GM18526 (cell line): ENCODE results near the gene NKG7.

ENCODE experiments used
- POLR2A ChIP-seq: IDR thresholded peaks from 3 replicates; pipeline ENCODE4 v1.6.1; 2011; ENCODE audit not compliant: insufficient read length; ENCODE audit errors: extremely low read depth

The NKG7 gene

DNA sequence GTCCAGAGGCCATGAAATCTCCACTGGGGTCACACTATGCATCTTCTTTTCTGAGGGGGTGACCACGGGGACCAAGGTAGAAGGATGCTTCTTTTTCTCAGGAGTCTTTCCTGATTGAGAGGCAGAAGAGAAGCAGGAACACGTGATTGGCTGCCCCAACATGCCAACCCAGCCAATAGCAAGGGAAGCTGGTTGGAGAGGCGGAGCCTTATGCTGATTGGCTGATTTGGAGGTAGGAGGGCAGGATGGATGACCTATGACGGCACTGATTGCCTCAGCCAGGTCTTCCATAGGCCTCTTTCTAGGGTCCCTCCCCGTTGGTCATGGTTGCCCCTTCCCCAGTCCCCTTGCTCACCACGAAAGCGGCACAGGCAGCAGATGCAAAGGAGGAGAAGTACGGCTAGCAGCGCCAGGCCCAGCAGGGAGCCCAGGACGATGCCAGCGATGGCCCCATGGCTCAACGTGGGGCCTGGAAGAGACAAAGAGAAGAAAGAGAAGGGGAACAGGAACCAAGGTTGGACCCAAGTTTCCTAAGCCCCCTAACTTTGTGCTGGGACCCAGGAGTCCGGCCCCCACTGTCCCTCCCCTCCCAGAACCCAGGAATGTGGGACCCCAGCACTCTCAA is 38.5 kb downstream of the NKG7 start:
- TF ChIP-seq POLR2A: no peak

DNA sequence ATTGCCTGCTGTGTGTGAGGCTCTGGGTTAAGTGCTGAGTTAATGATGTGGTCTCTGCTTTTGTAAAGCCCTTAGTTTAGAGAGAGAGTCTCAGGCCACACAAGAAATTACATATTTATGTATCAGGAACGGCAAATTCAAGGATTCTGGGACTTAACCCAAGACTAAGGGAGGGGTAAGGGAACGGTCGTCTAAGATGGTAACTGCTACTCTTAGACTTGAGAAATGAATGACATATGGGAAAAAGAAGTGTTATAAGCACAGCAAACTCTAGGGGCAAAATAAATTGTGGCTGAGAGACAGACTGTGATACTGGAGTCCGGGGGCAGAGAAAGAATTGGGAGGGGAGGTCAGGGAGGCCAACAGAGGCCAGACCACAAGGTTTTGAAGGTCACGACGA is 40.7 kb downstream of the NKG7 start:
- TF ChIP-seq POLR2A: no peak

DNA sequence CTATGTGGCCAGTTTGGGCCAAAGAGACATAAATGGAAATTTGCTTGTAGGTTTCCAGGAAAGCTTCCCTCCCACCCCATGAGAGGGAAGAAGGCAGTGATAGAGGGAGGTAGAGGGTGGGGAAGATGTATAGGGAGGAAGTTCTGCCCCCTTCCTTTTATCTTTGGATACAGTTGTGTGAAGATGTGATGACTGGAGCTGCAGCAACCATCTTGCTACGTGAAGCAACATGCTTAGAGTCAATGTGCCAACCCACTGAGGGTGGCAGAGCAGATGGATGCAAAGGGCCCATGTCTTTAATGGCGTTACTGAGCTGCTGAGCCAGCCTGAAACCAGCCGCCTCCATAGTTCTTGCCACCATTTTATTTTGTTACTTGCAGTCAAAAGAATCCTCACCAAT is 41.3 kb downstream of the NKG7 start:
- TF ChIP-seq POLR2A: no peak

DNA sequence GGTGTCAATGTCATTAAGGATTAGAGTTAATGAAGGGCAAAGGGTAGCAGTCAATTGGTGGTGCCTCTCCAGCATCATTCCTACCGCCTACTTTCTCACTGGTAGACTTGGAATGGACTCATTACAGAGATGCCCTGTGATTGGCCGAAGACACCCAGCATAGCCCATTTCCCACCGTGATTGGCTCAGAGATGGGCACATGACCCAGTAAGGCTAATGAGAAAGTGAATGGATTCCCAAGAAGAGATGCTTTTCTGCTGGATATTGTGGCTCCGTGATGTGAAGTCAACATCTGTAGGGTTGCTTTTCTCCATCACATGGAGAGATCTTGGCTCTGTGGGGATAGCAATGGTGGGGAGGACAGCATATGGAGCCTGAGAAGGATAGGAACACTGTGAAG is 42.1 kb downstream of the NKG7 start:
- no peak for TF ChIP-seq POLR2A

DNA sequence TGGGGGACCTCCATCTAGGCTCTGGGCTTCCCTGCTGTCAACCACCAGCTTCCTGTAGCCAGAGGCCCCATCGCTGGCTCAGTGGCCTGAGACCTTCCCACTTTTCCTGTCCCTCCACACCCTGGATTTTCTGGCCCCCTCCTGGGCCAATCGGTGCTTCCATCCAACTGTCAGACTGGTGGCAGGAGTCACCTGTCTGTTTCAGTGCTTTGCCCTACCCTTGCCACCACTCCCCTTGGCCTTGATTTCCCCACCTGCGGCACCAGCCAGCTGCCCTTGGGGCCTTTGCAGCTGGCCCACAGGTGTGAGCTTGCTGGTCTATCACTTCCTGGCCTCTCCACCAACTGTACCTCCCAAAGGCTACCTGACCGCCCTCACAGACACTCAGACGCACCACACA is 43.0 kb downstream of the NKG7 start:
- TF ChIP-seq POLR2A: no peak

DNA sequence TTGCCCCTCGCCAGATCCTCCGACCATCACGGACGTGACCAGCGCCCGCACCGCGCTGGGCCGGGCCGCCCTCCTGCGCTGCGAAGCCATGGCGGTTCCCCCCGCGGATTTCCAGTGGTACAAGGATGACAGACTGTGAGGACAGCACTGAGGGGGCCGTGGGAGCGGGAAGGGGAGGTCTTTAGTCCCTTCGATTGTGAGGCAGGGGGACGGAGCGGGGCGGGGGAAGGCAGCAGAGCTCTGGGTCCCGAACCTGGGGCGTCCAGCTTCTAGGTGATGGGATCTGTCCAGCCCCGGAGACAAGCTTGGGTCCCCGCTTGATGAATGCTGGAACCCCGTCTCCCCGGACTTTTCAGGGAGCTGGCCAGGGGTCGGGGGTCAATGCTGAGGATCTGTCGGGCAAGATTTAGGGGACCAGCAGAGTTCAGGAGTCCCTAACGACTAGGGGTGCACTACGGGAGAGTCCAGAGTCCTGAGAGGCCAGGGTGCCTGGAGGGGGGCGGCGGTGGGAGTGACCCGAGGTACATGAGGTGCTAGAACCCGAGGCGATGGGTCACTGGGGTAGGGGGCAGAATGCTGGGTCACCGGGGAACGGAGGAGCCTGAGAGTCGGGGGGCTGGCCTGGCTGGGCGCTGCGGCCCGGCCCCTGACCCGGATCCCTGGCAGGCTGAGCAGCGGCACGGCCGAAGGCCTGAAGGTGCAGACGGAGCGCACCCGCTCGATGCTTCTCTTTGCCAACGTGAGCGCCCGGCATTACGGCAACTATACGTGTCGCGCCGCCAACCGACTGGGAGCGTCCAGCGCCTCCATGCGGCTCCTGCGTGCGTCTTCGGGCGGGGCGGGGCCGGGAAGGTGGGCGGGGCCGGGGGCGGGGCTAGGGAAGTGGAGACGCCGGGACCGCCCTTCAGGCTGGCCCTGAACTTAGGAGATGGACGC is 45.1 kb downstream of the NKG7 start:
- TF ChIP-seq POLR2A: no peak

DNA sequence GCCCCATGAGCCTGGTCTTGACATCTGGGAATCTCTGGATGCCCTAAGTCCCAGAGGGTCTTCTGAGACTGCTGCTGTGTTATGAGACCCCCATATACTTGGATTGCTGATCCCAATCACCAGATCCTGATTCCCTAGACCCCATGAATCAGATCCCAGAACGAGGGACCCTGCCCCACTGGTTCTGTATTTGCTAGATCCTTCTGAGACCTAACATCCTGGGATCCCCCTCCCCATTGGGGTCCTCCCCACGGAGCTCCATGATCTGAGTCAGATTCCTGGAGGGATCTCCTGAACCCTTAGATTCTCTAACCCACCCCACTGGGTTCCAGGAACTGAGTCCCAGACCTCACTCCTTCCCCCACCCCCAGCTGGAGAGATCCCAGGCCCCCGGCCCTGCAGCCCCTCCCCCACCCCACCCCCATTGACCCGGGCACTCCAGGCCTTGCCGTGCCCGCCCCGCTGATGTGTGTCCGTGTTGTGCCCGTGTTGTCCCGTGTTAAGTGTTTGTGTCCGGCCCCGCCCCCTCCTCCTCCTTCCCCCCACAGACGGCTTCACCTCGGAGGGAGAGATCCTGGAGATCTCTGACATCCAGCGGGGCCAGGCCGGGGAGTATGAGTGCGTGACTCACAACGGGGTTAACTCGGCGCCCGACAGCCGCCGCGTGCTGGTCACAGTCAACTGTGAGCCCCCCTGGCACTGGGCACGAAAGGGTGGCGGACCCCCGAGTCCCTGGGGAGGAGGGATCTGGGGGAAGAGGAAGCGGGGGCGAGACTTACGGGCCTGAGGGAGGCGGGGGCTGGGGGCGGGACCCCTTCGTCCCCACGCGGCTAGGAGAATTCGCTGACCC is 46.0 kb downstream of the NKG7 start:
- TF ChIP-seq POLR2A: no peak

DNA sequence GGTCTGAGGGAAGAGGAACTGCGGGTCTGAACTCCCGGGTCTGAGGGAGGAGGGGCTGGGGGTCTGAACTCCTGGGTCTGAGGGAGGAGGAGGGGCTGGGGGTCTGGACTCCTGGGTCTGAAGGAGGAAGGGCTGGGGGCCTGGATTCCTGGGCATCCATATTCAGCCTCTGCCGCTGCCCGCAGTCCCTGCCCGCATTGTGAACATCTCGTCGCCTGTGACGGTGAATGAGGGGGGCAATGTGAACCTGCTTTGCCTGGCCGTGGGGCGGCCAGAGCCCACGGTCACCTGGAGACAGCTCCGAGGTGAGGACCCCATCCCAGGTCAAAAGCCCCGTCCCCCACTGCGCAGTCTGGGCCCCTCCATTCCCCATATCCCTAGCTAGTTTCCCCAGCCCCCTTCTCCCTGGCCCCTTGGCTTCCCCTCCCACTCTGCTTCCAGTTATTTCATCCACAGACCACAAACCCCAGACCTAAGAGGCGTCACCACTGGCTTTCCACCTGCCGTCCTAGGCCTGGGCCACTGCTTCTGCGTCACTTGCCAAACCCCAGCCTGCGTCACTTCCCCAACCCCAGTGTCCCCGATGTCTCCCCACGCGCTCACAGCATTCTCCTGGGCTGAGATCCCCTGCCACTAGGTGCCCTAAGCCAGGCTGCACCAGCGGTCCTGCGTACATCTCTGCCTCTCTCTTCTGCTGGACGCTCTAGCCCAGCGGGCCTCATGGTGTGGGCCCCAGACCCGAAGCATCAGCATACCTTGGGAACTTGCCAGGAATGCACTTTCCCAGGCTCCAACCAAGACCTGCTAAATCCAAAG is 47.1 kb downstream of the NKG7 start:
- TF ChIP-seq POLR2A: no peak

DNA sequence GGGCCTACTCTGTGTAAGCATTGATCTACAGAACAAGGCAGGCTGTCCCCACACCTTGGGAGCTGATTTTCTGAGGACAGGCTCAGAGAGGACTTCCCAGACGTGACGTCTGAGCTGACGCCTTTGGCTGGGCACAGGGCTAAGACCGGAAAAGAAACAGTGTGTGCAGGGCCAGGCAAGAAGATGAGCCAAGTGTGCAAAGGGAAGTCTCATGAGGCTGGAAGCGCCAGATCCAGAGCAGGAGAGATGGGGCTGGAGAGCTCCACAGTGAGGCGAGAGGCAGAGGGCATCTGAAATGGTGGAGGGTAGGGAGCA is 48.3 kb downstream of the NKG7 start:
- no peak for TF ChIP-seq POLR2A

DNA sequence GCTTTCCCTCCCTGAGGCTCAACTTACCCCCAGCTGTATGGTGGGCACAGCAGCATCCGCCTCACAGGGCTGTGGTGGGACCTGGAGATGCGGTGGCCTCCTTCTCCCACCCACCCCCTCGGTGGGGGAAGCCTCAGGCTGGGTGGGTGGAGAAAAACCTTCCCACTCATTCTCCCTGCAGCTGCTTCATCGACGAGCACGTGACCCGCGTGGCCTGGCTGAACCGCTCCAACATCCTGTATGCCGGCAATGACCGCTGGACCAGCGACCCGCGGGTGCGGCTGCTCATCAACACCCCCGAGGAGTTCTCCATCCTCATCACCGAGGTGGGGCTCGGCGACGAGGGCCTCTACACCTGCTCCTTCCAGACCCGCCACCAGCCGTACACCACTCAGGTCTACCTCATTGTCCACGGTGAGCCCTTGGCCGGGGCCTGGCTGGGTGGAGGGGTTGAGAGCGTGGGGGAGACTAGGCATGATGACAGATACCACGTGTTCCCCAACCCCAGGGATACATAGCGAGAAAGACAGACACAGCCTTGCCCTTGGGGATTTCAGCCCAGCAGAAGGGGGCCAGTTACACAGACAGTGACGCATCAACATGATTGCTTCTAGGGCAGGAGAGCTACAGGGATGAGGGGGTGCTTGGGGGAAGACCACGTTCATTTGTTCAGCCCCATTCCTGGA is 48.8 kb downstream of the NKG7 start:
- no peak for TF ChIP-seq POLR2A

DNA sequence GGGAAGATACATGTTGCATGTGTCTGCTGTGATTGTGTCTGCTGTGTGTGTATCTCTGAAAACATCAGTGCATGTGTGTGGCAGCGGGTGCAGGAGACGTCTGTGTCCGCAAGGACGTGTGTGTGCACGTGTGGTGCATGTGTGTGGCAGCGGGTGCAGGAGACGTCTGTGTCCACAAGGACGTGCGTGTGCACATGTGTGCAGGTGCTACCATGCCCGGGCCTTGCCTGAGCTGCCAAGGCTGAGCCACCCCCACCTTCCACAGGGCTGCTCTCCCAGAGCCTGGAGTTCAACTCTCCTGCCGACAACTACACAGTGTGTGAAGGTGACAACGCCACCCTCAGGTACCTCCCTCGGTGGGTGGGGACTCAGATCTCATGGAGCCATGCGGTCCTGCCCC is 50.7 kb downstream of the NKG7 start:
- no peak for TF ChIP-seq POLR2A
